CD4-positive, alpha-beta T cell treated with Interleukin-17A for 1 hour (primary cell): ENCODE data around the gene CADPS.
"Not testable (repeated sequence)": the region's sequence is repeated elsewhere in the genome, so short reads cannot be mapped to it uniquely, and the experiment has no call there.

ENCODE experiments used
- DNase-seq: peaks from one replicate; pipeline ENCODE4 v3.0.0-alpha.2; 2020

The CADPS gene

DNA sequence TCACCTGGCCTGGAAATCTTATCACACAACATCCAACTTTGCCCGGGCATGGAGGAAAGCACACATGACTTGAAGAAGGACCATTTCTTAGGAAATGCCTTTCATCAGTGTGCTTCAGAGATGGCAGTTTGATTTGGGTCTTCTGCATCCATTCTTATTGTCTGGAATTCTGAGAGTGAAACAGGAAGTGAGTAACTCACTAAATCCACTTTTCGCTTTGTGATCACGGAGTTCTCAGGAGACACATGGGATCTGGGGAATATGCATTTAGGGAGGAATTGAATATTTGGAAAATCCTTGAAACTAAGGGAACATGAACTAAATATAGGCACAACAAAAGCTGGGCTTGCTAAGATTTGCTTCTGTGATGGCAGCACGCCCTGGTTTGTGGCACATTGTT is 289.4 kb downstream of the CADPS start:
- DNase-seq, result no peak

DNA sequence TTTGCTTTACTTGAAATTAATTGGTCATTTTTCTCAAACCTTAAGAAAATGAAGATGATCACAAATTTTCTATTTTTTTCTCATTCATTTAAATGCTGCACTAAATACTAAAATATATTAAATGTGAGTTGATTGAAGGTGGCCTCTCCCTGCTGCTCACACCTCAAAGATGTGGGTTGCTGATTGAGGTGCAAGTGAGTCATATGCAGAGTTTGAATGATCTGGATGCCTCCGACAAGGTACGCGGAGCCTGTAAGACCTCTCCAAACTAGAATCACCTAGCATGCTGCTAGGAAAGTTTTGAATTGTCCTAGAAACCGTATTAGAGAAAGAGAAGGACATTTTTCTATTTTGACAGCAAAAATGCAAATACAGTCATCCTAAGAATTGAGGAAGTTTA is 290.6 kb downstream of the CADPS start:
- DNase-seq, result no peak

DNA sequence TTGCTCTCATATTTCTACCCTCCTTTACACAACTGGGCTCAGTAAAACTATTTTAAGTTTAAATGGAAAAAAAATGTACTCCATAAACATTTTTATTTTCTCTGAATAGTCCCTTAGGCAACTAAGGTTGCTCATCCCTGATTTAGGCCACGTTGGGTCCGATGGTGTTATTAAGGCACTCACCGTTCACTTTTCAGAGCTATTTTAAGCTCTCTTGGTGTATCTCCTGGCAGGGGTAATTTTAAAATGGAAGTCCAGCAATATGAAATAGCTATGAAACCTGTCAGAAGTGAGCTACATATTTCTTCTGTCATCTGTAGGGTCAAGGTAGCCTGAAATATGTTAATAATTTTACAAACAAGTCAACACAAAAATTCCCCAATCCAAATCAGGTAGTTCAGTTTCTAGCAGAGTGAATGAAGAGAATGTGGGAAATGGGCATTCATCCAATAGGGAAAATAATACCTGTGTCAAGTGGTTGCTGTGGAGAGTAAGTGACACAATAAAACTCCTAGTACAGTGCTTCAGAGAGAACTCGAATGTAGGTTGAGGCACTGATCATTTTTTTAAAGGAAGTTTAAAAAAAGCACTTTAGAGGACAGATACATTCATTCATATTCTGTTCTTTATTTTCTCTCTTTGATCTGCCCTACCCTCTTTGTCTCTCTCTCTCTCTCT is 292.6 kb downstream of the CADPS start:
- no peak for DNase-seq

DNA sequence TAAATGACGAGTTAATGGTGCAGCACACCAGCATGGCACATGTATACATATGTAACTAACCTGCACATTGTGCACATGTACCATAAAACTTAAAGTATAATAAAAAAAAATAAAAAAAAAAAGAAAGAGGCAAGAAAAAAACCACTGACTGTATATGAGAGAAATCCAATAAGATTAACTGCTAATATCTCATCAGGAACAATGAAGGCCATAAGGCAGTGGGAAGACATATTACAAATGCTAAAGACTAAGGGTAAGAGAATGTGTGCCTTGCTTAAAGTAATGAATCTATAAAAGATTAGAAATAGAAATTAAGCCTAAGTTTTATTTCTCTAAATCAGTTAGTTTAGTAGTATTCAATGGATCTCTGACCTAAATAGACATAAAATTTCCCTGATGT is 294.7 kb downstream of the CADPS start:
- not testable (repeated sequence) for DNase-seq

DNA sequence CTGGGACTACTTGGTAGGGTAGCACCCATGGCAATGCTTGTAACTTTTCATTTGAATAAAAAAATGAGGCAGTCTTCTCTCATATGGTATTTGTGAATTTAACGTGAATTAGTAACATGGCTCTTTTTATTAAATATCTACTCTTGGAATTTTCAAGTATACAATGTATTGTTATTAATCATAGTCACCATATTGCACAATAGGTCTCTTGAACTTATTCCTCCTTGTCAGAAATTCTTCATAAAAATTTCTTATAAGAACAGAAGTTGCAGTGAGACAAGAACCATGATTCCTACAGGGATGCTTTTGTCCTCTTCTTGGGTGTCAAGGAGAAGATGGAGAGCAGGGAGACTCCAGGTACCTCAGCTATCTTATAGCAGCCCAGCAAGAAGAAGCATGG is 298.1 kb downstream of the CADPS start:
- DNase-seq, result no peak

DNA sequence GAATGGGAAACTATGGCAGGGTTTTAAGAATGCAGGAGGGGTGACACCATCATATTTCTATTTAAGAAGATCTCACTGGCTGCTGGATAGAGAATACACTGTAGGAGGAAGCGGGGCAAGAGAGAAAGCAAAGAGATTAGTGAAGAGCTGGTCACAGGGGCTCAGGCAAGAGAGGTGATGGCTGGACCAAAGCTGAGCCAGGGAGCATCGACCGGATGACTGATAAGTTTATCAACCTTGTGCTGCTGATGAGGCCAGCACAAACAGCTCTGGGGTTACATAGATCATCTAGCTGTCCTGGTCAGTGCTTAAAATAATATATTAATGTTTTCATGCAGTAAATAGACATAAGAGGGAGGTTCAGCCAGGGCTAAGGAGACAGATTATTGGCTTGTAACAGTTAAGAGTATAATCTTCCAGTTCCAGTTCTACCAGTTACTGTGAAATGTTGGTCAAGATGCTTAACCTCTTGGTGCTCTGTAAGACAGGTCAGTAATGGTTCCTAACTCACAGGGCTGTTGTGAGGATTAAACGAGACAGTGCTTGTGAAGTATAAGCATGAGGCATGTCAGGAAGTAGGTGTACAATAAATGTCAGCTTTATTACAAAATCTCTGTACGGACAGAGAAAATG is 300.8 kb downstream of the CADPS start:
- DNase-seq, result no peak

DNA sequence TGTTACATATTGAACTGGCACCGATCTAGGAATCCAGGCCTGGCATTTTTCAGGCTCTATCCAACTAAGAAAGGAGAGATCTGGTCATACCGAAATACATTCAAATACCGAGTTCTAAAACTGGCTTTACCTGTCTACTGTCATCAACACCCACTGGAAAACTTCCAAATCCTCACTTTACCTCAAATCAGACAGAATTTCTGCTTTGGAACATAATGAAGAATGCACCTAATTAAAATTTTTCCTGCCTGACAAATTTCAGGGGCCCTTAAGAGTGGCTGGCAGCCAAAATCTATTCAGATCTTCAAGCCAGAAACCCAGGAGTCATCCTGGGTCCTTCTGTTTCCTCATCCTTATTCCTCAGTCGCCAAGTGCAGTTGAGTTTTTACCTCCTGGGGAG is 303.3 kb downstream of the CADPS start:
- DNase-seq, result no peak

DNA sequence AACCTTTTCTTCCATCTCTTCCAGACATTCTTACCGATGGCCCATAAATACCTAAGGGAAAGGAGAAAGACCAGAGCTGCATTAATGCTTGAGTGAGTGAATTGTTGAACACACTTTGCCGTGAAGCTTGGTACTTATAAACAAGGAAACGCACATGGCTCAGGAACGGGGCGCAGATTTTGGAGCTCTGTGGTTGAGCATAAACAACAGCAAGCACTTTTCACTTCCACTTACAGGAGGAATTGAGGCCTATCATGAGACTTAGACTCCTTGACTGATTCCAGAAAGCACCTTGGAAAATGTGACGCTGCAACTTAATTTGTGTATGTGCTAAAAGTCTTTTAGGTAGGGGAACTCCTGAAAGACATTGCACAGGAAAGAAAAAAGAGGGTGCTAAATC is 304.3 kb downstream of the CADPS start:
- DNase-seq, result no peak

DNA sequence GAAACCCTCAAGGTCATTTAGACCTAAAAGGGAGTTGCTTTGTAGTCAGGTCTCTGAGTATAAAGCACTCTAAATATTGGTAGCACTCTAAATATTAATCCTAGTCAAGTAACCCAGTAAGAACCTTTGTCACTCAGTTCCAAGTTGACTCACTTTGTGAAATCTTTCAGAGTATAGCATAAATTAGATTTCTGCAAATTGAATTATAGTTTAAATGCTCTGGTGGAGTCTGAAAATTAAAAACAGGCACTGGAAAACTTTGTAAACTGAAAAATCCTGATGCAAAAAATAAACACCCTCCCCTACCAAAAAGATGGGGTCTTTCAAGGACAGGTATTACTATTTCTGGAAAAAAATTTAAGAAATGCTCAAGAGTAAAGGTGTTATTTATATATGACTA is 305.6 kb downstream of the CADPS start:
- DNase-seq, result no peak

DNA sequence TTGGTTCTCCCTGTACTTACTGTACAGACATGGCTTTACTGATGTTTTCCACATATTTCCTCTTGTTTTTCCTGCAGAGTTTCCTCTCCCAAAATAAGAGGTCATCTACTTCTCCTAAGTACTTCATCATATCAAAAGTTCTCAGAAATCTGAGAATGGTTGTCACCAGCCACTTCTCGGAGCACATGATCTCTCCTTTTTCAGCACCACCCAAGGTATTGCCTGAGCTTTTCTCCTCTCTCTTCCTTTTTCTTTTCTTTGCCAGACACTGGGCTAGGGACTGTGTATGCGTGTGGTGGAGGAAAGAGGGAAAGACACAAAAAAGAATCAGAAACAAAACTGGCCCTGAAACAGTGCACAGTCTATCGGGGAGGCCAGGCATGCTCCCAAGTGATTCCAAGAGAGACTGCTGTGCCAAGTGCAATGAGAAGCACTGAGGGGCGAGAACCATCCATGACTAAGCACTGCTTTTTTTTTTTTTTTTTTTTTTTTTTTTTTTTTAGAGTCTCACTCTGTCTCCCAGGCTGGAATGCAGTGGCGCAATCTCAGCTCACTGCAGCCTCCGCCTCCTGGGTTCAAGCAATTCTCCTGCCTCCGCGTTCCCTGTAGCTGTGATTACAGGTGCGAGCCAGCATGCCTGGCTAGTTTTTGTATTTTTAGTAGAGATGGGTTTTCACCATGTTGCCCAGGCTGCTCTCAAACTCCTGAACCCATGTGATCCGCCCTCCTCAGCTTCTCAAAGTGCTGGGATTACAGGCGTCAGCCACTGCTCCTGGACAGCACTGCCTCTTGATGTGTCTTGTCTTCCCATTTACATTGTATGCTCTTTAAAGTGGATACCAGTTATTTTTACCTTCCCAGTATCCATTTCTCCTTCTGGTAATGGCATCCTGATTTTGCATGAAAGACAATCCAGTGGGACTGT is 307.9 kb downstream of the CADPS start:
- DNase-seq, result no peak

DNA sequence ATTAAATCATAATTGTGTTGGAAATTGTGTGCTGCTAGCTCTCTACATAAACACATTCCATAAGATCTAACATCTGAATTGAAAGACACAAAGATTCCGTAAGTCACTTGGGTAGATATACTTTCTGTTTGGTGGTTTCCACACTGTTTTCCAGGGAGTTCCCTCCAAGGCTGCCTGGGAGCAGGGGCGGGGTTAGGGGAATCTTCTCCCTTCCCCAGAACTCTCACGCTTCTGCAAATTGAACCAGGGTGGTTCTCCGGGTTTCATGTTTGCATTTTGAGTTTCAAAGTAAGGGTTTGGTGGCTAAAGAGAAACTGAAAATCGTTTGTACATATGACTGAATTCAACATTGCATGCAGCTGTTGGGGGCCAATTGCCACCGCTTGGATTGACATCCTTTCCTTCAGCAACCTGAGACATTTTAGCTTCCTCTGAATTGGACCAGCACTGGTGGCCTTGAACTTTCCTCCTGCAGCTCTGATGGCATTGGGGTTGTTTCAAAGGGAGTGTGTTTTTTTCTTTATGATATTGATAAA is 309.1 kb downstream of the CADPS start:
- no peak for DNase-seq

DNA sequence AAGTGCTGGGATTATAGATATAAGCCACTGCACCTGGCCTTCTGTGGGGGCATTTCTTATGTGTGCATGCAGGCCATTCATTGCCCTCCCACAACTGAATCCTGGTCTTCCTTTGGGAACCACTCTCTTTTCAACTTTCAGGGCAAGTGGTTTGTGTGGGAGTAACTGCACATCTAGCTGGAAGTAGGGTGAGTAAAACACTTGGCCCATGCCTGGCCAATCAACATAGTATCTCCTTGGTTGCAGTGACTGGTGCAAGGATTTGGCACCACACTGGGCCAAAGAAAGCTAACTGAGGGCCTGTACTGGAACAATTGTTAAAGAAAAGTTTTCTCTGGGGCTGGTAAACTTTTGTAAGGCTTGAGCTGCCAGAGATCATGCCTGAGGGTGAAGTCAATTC is 312.6 kb downstream of the CADPS start:
- DNase-seq, result no peak

DNA sequence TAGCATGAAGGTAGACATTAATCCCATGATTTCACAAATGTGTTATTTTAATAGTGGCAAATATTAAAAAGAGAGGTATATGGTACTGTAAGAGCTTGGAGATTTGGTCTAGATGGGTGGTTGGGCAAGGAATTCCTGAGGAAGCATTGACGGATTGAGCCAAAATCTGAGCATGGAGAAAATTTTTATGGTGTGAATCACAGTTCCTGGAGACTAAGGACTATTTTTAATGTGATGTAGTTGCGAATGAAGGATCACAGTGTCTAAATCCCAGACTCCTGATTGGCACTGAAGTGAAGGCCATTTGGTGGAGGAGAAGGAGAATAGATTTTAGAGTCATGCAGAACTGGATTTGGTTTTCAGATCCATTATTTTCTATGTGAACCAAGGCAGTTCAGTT is 313.2 kb downstream of the CADPS start:
- DNase-seq, result no peak

DNA sequence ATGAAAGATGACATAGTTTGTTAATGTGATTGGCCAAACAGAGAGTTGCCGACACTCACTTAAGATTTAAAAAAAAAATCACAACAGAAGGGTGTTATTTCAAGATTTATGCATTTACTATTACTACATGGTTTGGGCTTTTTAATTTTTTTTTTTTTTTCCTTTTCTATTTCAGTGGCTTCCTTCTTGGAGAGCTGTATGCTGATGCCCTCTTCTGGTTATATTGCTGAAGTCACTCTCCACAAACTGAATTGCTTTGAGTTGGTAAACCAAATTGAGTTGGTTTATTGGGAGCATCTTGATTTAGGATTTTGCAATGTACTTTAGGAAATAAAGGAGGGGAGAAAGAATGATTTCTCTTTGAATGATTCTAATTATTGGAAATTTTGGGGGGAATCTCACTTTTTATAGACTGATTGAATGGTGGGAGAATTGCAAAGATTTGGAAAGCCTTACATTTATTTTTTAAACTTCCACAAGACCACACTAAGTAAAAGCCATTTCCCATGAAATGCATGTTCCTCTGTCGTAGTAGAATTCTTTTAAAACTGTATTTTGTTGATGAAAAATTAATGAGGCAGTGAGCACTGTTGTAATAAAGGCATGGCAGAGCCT is 315.3 kb downstream of the CADPS start:
- DNase-seq, result no peak

DNA sequence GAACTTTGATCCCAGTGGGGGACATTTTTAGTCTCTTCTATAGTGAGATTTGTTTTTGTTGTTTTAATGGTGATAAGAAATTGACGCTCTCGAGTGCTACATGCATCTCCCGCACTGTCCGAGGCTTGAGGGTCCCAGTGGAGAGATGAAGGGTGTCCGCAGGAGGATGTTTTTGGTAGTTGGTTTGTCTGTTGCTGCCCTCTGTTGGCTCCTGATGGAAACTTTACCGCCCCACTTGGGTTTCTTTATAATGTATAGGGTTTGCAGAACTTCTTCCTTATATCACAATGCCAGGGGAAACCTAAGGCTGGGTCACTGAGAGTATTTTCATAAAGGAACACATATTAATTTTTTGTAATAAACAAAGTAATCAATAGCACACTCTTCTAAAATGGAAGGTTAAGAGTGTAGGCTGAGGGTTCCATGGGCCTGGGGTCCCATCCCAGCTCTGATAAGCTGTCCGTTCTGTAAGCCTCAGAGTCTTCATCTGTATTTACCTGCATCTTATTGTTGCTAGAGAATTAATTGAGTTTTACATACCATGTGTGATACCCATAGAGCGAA is 316.6 kb downstream of the CADPS start:
- no peak for DNase-seq

DNA sequence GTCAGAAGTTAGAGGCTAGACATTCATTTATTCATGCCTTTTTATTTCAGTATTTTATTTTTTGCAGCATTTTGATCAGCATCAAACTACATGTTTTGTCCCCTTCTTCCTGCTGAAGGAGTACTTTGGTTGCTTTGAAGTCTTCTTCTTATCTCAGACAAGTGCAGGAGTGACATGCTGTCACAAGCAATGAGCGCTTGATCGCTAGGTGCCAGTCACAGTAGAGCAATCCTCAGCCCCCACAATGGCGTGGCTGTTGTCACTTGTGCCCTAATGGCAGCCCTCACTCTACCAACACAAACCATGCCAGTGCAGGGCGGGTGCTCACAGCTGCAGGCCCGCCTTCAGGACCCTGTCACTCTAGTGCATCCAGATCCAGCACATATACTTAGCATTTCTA is 317.2 kb downstream of the CADPS start:
- no peak for DNase-seq

DNA sequence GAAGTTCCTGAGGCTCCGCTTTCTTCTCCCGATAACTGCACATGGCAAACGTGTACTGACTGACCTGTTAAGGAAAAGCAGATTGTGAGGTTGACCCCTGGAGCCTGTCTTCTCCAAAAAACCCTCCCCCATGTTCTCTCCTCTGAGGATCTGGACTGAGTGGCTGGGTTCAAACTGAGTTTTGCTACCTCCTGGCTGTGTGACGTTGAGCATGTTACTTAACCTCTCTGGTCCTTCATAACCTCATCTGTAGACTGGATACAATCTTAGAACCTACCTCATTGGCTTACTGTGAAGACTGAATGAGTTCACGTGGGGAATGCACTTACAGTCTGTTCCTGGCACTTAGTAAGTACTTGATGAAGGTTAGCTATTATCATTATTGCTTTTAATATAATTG is 317.8 kb downstream of the CADPS start:
- no peak for DNase-seq

DNA sequence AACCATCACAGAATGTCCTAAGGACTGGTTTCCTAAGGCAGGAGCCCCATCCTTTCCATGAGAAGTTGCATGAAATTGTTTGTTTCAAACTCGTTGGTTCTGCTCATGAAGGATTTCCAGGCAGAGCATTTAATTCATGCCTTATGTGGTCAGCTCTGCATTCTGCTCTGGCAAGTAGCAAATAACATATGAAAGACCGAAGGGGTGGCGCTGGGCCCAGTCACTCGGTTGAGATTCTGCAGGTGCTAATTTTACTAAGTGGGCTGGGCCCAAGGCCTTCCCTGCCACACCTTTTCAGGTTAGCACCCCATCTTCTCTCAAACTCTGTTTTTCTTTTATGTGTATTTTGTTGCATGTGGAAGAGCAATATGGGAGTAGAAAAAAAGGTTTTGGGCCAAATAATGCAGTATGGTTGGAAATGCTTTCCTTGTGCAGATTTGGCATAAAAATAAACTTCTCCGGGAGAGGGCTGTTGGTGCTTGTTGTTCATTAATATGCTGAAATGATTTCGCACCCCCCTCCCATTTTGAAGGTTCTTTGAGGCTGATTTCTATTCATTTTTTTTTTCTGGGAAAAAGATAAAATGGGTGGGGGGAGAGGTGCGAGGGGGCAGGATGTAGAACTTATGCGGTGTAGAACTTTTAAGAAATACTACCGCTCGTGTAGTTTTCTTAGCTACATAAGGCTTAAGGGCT is 318.9 kb downstream of the CADPS start:
- no peak for DNase-seq

DNA sequence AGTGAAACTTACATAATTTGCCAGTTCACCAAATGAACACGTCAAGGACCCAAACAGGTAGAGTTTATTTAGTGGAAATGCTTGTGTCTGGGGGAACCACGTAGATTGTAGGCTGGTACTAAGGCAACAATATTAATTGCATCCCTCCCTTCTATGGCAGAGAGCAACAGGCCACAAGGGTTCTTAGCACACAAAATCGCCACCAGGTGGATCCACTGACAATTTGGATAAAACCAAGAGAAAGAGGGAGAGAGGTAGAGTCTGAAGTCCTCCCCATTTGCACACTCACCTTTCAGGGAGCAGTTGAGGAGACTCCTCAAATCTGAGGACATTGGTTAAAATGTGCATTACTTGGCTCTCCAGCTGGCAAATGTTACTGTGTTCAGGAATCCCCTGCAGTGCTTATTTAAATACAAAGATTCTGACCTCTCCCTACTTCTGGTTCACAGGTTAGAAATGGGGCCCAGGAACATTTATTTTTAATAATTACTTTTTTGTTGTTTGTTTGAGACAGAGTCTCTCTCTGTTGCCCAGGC is 320.9 kb downstream of the CADPS start:
- DNase-seq, result no peak

DNA sequence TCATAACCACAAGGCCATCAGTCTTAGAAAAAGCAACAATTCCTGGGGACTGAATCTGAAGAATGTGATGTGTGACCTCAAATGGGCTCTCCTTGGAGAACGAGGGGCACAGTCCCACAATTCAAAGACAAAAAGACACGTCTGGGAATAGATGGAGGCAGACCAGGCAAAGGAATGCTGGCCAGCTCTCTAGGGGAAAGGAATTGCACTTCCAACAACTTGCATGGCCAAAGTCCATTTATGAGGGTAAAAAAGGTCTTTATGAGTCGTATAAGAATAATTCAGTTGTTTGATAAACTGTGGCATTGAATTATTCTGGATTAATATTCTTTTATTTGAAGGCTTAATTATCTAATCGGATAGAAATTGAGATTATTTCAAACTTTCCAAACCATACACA is 321.4 kb downstream of the CADPS start:
- no peak for DNase-seq

DNA sequence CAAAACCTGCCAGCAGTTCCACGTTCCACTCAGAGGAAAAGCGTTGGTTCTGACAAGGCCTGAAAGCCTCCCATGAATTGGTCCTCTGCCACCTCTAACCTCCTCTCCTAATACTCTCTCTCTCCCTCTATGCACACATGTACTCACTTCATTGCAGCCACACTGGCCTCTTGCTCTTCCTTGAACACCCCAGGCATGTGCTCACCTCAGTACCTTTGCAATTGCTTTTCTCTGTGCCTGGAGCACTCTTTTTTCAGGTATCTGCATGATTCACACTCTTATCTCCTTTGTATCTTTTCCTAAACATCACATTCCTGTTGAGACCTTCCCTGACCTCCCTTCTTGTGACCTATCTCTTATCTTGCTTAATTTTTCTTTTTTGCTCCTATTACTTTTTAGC is 323.7 kb downstream of the CADPS start:
- DNase-seq, result no peak

DNA sequence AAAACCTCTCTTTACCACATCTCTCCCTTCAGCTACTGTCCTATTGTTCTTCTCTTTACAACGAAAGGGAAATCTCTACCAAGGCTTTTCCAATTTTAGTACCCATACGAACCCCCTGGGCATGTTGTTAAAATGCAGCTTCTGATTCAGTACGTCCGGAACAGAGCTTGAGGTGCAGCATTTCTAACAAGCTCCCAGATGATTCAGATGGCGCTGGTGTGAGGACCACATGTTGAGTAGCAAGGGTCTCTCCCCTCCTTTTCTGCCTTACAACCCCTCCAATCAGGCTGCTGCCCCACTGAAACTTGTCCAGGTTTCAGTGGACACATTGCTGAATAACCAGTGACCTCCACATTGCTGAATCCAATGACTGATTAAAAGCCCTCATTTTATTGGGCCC is 324.8 kb downstream of the CADPS start:
- no peak for DNase-seq
